Measurements from ENCODE around the gene FBXO17.

The FBXO17 gene

GRCh38 chr19:38911388-38912001 is 64.0 kb downstream of the FBXO17 start:
- Histone ChIP-seq H3K4me1 (ENCODE audit: control insufficient read depth, insufficient read depth, low read length) (no peaks in the 10 kb centered on the region), H3K9ac (ENCODE audit: low read length) (no peak overlapping the region), H3K4me3 (ENCODE audit: low read length) (no peak overlapping the region), H3K36me3 (ENCODE audit: control insufficient read depth, insufficient read depth, low read length, severe bottlenecking) (peaks cover 19% of the 10 kb centered on the region), H3K9me3 (ENCODE audit: control insufficient read depth, low read length) (no peaks in the 10 kb centered on the region), H3K27me3 (replicated peaks; ENCODE audit: control insufficient read depth, insufficient read depth, low read length) (peaks cover 5% of the 10 kb centered on the region)
- DNase-seq (ENCODE audit: low read depth) = no peak

- H3K9me3 ChIP-seq (ENCODE audit: control insufficient read depth, low read length) = no peaks in the 10 kb centered on the region
- H3K4me1 ChIP-seq (ENCODE audit: control insufficient read depth, insufficient read depth, low read length) = no peaks in the 10 kb centered on the region
- peaks cover 5% of the 10 kb centered on the region for H3K27me3 ChIP-seq (replicated peaks; ENCODE audit: control insufficient read depth, insufficient read depth, low read length)
- H3K4me3 ChIP-seq (ENCODE audit: low read length) = no peak overlapping the region
- no peak for DNase-seq (ENCODE audit: low read depth)
- H3K9ac ChIP-seq (ENCODE audit: low read length) = no peak overlapping the region
- peaks cover 22% of the 10 kb centered on the region for H3K36me3 ChIP-seq (ENCODE audit: control insufficient read depth, insufficient read depth, low read length, severe bottlenecking)
Observed at GRCh38 chr19:38910488-38910887, 65.1 kb downstream of the FBXO17 start.

GRCh38 chr19:38908911-38909310 is 66.6 kb downstream of the FBXO17 start:
- H3K9ac ChIP-seq (ENCODE audit: low read length) = no peak overlapping the region
- no peak for DNase-seq (ENCODE audit: low read depth)
- peaks cover 24% of the 10 kb centered on the region for H3K36me3 ChIP-seq (ENCODE audit: control insufficient read depth, insufficient read depth, low read length, severe bottlenecking)
- H3K9me3 ChIP-seq (ENCODE audit: control insufficient read depth, low read length) = no peaks in the 10 kb centered on the region
- peaks cover 5% of the 10 kb centered on the region for H3K27me3 ChIP-seq (replicated peaks; ENCODE audit: control insufficient read depth, insufficient read depth, low read length)
- H3K4me1 ChIP-seq (ENCODE audit: control insufficient read depth, insufficient read depth, low read length) = no peaks in the 10 kb centered on the region
- H3K4me3 ChIP-seq (ENCODE audit: low read length) = no peak overlapping the region

GRCh38 chr19:38907670-38908069 is 67.9 kb downstream of the FBXO17 start:
- Histone ChIP-seq H3K9ac (ENCODE audit: low read length) (no peak overlapping the region), H3K36me3 (ENCODE audit: control insufficient read depth, insufficient read depth, low read length, severe bottlenecking) (peaks cover 24% of the 10 kb centered on the region), H3K27me3 (replicated peaks; ENCODE audit: control insufficient read depth, insufficient read depth, low read length) (peaks cover 5% of the 10 kb centered on the region), H3K4me1 (ENCODE audit: control insufficient read depth, insufficient read depth, low read length) (no peaks in the 10 kb centered on the region), H3K4me3 (ENCODE audit: low read length) (no peak overlapping the region), H3K9me3 (ENCODE audit: control insufficient read depth, low read length) (no peaks in the 10 kb centered on the region)
- no peak for DNase-seq (ENCODE audit: low read depth)

GRCh38 chr19:38907227-38907626 is 68.3 kb downstream of the FBXO17 start:
- Histone ChIP-seq H3K36me3 (ENCODE audit: control insufficient read depth, insufficient read depth, low read length, severe bottlenecking) (peaks cover 24% of the 10 kb centered on the region), H3K4me3 (ENCODE audit: low read length) (no peak overlapping the region)

GRCh38 chr19:38905620-38906019 is 69.9 kb downstream of the FBXO17 start:
- Histone ChIP-seq H3K36me3 (ENCODE audit: control insufficient read depth, insufficient read depth, low read length, severe bottlenecking) (peaks cover 24% of the 10 kb centered on the region), H3K27me3 (replicated peaks; ENCODE audit: control insufficient read depth, insufficient read depth, low read length) (no peaks in the 10 kb centered on the region), H3K4me3 (ENCODE audit: low read length) (no peak overlapping the region), H3K9me3 (ENCODE audit: control insufficient read depth, low read length) (no peaks in the 10 kb centered on the region), H3K4me1 (ENCODE audit: control insufficient read depth, insufficient read depth, low read length) (peaks cover 6% of the 10 kb centered on the region), H3K9ac (ENCODE audit: low read length) (no peak overlapping the region)
- DNase-seq (ENCODE audit: low read depth) = no peak

More at GRCh38 chr19:38907227-38907626, 68.3 kb downstream of the FBXO17 start:
- no peak for DNase-seq (ENCODE audit: low read depth)
- no peaks in the 10 kb centered on the region for H3K9me3 ChIP-seq (ENCODE audit: control insufficient read depth, low read length)
- no peak overlapping the region for H3K9ac ChIP-seq (ENCODE audit: low read length)
- H3K27me3 ChIP-seq (replicated peaks; ENCODE audit: control insufficient read depth, insufficient read depth, low read length) = peaks cover 2% of the 10 kb centered on the region
- no peaks in the 10 kb centered on the region for H3K4me1 ChIP-seq (ENCODE audit: control insufficient read depth, insufficient read depth, low read length)

- Histone ChIP-seq H3K4me1 (ENCODE audit: control insufficient read depth, insufficient read depth, low read length) (peaks cover 11% of the 10 kb centered on the region), H3K27me3 (replicated peaks; ENCODE audit: control insufficient read depth, insufficient read depth, low read length) (no peaks in the 10 kb centered on the region), H3K9me3 (ENCODE audit: control insufficient read depth, low read length) (no peaks in the 10 kb centered on the region), H3K36me3 (ENCODE audit: control insufficient read depth, insufficient read depth, low read length, severe bottlenecking) (peaks cover 24% of the 10 kb centered on the region), H3K4me3 (ENCODE audit: low read length) (no peak overlapping the region), H3K9ac (ENCODE audit: low read length) (no peak overlapping the region)
- DNase-seq (ENCODE audit: low read depth) = no peak
Observed at GRCh38 chr19:38904581-38905539, 70.7 kb downstream of the FBXO17 start.

- no peak for DNase-seq (ENCODE audit: low read depth)
Observed at GRCh38 chr19:38901683-38902082, 73.9 kb downstream of the FBXO17 start.

GRCh38 chr19:38900743-38901190 is 74.8 kb downstream of the FBXO17 start:
- H3K9me3 ChIP-seq (ENCODE audit: control insufficient read depth, low read length) = no peaks in the 10 kb centered on the region
- peak overlapping the region; percentile 89 for H3K9ac ChIP-seq (ENCODE audit: low read length)
- H3K4me1 ChIP-seq (ENCODE audit: control insufficient read depth, insufficient read depth, low read length) = peaks cover 22% of the 10 kb centered on the region
- no peaks in the 10 kb centered on the region for H3K27me3 ChIP-seq (replicated peaks; ENCODE audit: control insufficient read depth, insufficient read depth, low read length)
- peak overlapping the region; percentile 98 for H3K4me3 ChIP-seq (ENCODE audit: low read length)
- peak; percentile 36 for DNase-seq (ENCODE audit: low read depth)
- peaks cover 5% of the 10 kb centered on the region for H3K36me3 ChIP-seq (ENCODE audit: control insufficient read depth, insufficient read depth, low read length, severe bottlenecking)

More at GRCh38 chr19:38901683-38902082, 73.9 kb downstream of the FBXO17 start:
- Histone ChIP-seq H3K9me3 (ENCODE audit: control insufficient read depth, low read length) (no peaks in the 10 kb centered on the region), H3K4me1 (ENCODE audit: control insufficient read depth, insufficient read depth, low read length) (peaks cover 22% of the 10 kb centered on the region), H3K36me3 (ENCODE audit: control insufficient read depth, insufficient read depth, low read length, severe bottlenecking) (peaks cover 7% of the 10 kb centered on the region), H3K27me3 (replicated peaks; ENCODE audit: control insufficient read depth, insufficient read depth, low read length) (no peaks in the 10 kb centered on the region), H3K9ac (ENCODE audit: low read length) (no peak overlapping the region), H3K4me3 (ENCODE audit: low read length) (no peak overlapping the region)

- DNase-seq (ENCODE audit: low read depth) = no peak
Observed at GRCh38 chr19:38900202-38900629, 75.3 kb downstream of the FBXO17 start.

GRCh38 chr19:38899447-38900201 is 75.9 kb downstream of the FBXO17 start, which contains the start of the genes NFKBIB and SIRT2:
Gene NFKBIB, plus strand, starts transcription at chr19:38899969. Its CDS starts 64 bp downstream, at chr19:38900033.
Gene SIRT2, minus strand, starts transcription at chr19:38899618. Its CDS starts 97 bp downstream, at chr19:38899521.
- peak within 1 kb of the TSS; percentile 98 for H3K4me3 ChIP-seq (ENCODE audit: low read length)
- H3K9me3 ChIP-seq (ENCODE audit: control insufficient read depth, low read length) = no peaks in the 10 kb centered on the region
- DNase-seq (ENCODE audit: low read depth) = peak; percentile 100
- no peaks in the 10 kb centered on the region for H3K27me3 ChIP-seq (replicated peaks; ENCODE audit: control insufficient read depth, insufficient read depth, low read length)
- peak within 1 kb of the TSS; percentile 91 for H3K9ac ChIP-seq (ENCODE audit: low read length)
- peaks cover 22% of the 10 kb centered on the region for H3K4me1 ChIP-seq (ENCODE audit: control insufficient read depth, insufficient read depth, low read length)
- no peaks in the 10 kb centered on the region for H3K36me3 ChIP-seq (ENCODE audit: control insufficient read depth, insufficient read depth, low read length, severe bottlenecking)

More at GRCh38 chr19:38900202-38900629, 75.3 kb downstream of the FBXO17 start:
- peak overlapping the region; percentile 89 for H3K9ac ChIP-seq (ENCODE audit: low read length)
- H3K27me3 ChIP-seq (replicated peaks; ENCODE audit: control insufficient read depth, insufficient read depth, low read length) = no peaks in the 10 kb centered on the region
- H3K9me3 ChIP-seq (ENCODE audit: control insufficient read depth, low read length) = no peaks in the 10 kb centered on the region
- H3K4me1 ChIP-seq (ENCODE audit: control insufficient read depth, insufficient read depth, low read length) = peaks cover 22% of the 10 kb centered on the region
- H3K36me3 ChIP-seq (ENCODE audit: control insufficient read depth, insufficient read depth, low read length, severe bottlenecking) = no peaks in the 10 kb centered on the region
- peak overlapping the region; percentile 98 for H3K4me3 ChIP-seq (ENCODE audit: low read length)
